Nephron progenitor cell (in vitro differentiated cells): ENCODE results near the gene FIGN.
A peak's percentile ranks its signal among the peaks of the same experiment; 100 is the strongest.

Experiments used
- DNase-seq: peaks from one replicate; pipeline ENCODE4 v3.0.0; 2021
- H3K27ac Mint-ChIP-seq: 2 replicates; pipeline ENCODE4 v1.8.0; 2021; ENCODE audit warnings: mild to moderate bottlenecking, moderate library complexity, mixed read lengths
- H3K27me3 Mint-ChIP-seq: 2 replicates; pipeline ENCODE4 v1.8.0; 2021; ENCODE audit warnings: mild to moderate bottlenecking, low read depth, mixed read lengths; ENCODE audit not compliant: poor library complexity
- H3K36me3 Mint-ChIP-seq: 2 replicates; pipeline ENCODE4 v1.8.0; 2021; ENCODE audit warnings: low read depth, mixed read lengths
- H3K4me1 Mint-ChIP-seq: 2 replicates; pipeline ENCODE4 v1.8.0; 2021; ENCODE audit warnings: mixed read lengths
- H3K4me3 Mint-ChIP-seq: 2 replicates; pipeline ENCODE4 v1.8.0; 2021; ENCODE audit warnings: mild to moderate bottlenecking, moderate library complexity, mixed read lengths
- H3K9me3 Mint-ChIP-seq: 2 replicates; pipeline ENCODE4 v1.8.0; 2021; ENCODE audit warnings: mild to moderate bottlenecking, moderate library complexity, mixed read lengths
- CTCF ChIP-seq: fragments of 200-600 bp; sonication (generic); IDR thresholded peaks from 2 replicates; pipeline ENCODE4 v1.5.0; 2021; ENCODE audit warnings: antibody characterized with exemption

Gene FIGN

DNA sequence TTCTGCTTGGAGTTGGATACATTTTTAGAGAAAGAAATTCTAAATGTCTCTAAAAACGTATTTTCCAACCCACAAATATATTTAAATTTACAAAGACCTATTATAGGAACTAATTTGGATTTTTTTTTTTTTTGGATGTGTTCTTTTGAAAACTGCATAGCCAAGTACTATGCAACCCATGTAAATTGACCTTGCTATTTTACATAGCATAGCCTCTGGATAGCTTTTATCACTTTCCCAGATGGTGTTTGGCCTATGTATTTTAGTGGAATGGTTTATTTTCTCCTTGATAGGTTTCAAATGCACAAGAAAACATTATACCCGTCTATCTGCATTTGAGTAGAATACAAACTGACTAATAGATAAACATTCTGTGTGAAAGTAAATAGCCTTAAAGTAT, 130.0 kb downstream of the FIGN start:
- Mint-ChIP-seq H3K36me3 (peaks cover 11% of the 10 kb centered on the region), H3K27ac (peak overlapping the region; percentile 50), H3K9me3 (no peaks in the 10 kb centered on the region), H3K27me3 (no peaks in the 10 kb centered on the region), H3K4me3 (no peak overlapping the region), H3K4me1 (peaks cover 38% of the 10 kb centered on the region)
- TF ChIP-seq CTCF, result no peak
- no peak for DNase-seq

GRCh38 chr2:163604941-163605555, 130.8 kb downstream of the FIGN start:
- DNase-seq, result no peak
- no peak for TF ChIP-seq CTCF
- Mint-ChIP-seq H3K9me3 (no peaks in the 10 kb centered on the region), H3K4me3 (no peak overlapping the region), H3K4me1 (peaks cover 42% of the 10 kb centered on the region), H3K27ac (peak overlapping the region; percentile 73), H3K36me3 (peaks cover 4% of the 10 kb centered on the region), H3K27me3 (no peaks in the 10 kb centered on the region)

DNA sequence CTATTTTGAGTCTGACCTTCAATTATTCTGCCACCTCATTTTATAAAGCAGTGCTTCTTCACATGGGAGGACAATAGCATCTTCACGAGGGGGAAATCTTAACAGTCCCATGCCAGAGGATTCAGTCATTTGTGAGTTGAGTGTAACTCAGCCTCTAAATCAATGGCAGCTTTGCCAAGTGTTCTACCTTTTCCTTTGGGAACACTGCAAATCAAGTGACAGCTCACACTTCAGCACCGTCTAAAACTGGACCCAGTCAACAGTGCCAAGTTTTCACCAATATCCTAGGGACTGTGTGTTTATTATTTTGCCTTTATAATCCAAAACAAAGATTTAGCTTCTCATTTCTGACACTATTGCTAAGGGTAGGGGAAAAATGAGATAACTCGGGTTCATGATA, 133.6 kb downstream of the FIGN start:
- no peaks in the 10 kb centered on the region for H3K9me3 Mint-ChIP-seq
- no peak overlapping the region for H3K27ac Mint-ChIP-seq
- H3K4me3 Mint-ChIP-seq, result no peak overlapping the region
- TF ChIP-seq CTCF, result no peak
- DNase-seq, result no peak
- peaks cover 52% of the 10 kb centered on the region for H3K4me1 Mint-ChIP-seq
- no peaks in the 10 kb centered on the region for H3K27me3 Mint-ChIP-seq
- H3K36me3 Mint-ChIP-seq, result no peaks in the 10 kb centered on the region

DNA sequence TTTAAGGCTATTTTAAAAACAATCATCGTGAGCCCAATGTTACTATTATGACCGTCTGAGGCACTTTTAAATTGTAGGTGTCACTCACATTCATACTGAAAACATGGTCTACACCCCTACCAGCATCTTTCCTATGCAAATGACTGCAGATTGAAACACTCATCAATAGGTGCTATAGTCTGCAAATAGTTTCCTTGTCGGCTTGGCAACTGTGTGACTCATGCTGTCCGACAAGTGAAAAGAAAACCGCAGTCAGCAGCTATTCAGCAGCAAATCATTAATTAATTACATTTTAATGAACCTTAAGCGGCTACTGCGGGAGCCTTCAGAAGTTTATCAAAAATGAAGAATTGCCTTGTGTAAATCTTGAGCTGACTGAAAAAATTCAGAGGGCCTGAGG, 134.4 kb downstream of the FIGN start:
- TF ChIP-seq CTCF, result no peak
- H3K4me3 Mint-ChIP-seq, result no peak overlapping the region
- peaks cover 46% of the 10 kb centered on the region for H3K4me1 Mint-ChIP-seq
- H3K27me3 Mint-ChIP-seq, result no peaks in the 10 kb centered on the region
- no peaks in the 10 kb centered on the region for H3K9me3 Mint-ChIP-seq
- no peaks in the 10 kb centered on the region for H3K36me3 Mint-ChIP-seq
- DNase-seq, result no peak
- H3K27ac Mint-ChIP-seq, result no peak overlapping the region

GRCh38 chr2:163600801-163601200, 135.0 kb downstream of the FIGN start:
- TF ChIP-seq CTCF, result no peak
- no peak for DNase-seq
- peaks cover 40% of the 10 kb centered on the region for H3K4me1 Mint-ChIP-seq
- H3K27ac Mint-ChIP-seq, result no peak overlapping the region
- no peak overlapping the region for H3K4me3 Mint-ChIP-seq
- H3K9me3 Mint-ChIP-seq, result no peaks in the 10 kb centered on the region
- H3K27me3 Mint-ChIP-seq, result no peaks in the 10 kb centered on the region
- H3K36me3 Mint-ChIP-seq, result no peaks in the 10 kb centered on the region

DNA sequence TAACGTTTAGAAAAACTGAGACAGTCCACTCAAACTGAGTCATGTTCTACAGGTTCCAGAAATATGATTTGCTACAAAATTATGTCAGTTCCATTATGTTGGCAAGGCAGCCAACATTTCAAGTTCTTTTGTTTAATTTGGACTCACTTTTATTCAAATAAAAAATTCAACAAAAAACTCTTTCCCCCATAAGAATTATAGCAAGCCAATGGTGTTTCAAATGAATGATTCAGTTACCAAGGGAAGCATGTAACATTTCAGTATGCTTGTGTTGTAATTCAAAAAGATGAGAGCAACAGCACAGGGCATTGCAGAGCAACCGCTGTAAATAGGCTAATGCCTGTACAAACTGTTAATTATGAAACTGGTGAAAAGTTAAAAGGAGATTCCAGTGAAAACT, 140.8 kb downstream of the FIGN start:
- H3K4me1 Mint-ChIP-seq, result peaks cover 19% of the 10 kb centered on the region
- H3K27ac Mint-ChIP-seq, result no peak overlapping the region
- DNase-seq, result no peak
- H3K36me3 Mint-ChIP-seq, result no peaks in the 10 kb centered on the region
- no peak for TF ChIP-seq CTCF
- H3K4me3 Mint-ChIP-seq, result no peak overlapping the region
- no peaks in the 10 kb centered on the region for H3K9me3 Mint-ChIP-seq
- no peaks in the 10 kb centered on the region for H3K27me3 Mint-ChIP-seq
